ENCODE measurements around the gene STEAP3.

STEAP3 gene

GRCh38 chr2:119228136-119228535, 4.5 kb downstream of the STEAP3 start:
- DNase-seq = no peak

- no peak for DNase-seq
Observed at GRCh38 chr2:119228964-119229363, 5.3 kb downstream of the STEAP3 start.

- DNase-seq = no peak
Observed at GRCh38 chr2:119229716-119230115, 6.1 kb downstream of the STEAP3 start.

GRCh38 chr2:119230219-119231185, 6.9 kb downstream of the STEAP3 start:
- DNase-seq = no peak

- DNase-seq = no peak
Observed at GRCh38 chr2:119231975-119232665, 8.5 kb downstream of the STEAP3 start.

GRCh38 chr2:119232666-119232993, 9.0 kb downstream of the STEAP3 start:
- DNase-seq = no peak

- no peak for DNase-seq
Observed at GRCh38 chr2:119233326-119234020, 9.8 kb downstream of the STEAP3 start.

GRCh38 chr2:119234021-119235019, 10.7 kb downstream of the STEAP3 start:
- no peak for DNase-seq

- no peak for DNase-seq
Observed at GRCh38 chr2:119236796-119237195, 13.2 kb downstream of the STEAP3 start.

GRCh38 chr2:119240311-119241204, 16.9 kb downstream of the STEAP3 start:
- DNase-seq = no peak

- DNase-seq = no peak
Observed at GRCh38 chr2:119241205-119241532, 17.5 kb downstream of the STEAP3 start.

GRCh38 chr2:119242276-119243119, 18.9 kb downstream of the STEAP3 start:
- DNase-seq = no peak

- DNase-seq = no peak
Observed at GRCh38 chr2:119243621-119244020, 20.0 kb downstream of the STEAP3 start.

- DNase-seq = no peak
Observed at GRCh38 chr2:119245076-119245840, 21.6 kb downstream of the STEAP3 start.

GRCh38 chr2:119245841-119246230, 22.2 kb downstream of the STEAP3 start:
- no peak for DNase-seq

- DNase-seq = no peak
Observed at GRCh38 chr2:119246884-119247843, 23.5 kb downstream of the STEAP3 start.

GRCh38 chr2:119247844-119248271, 24.2 kb downstream of the STEAP3 start:
- DNase-seq = no peak

GRCh38 chr2:119248311-119248710, 24.7 kb downstream of the STEAP3 start:
- DNase-seq = no peak
